ENCODE measurements around the gene RAET1G. TPM values are rescaled to one million over a fixed set of nuclear protein-coding genes. Genes with fewer than 3 reads are reported as not detected.
A peak's percentile ranks its signal among the peaks of the same experiment; 100 is the strongest.

Gene RAET1G
- total RNA-seq, 2 donors from 2014 or later = not detected

GRCh38 chr6:149901444-149902140 is 21.3 kb downstream of the RAET1G start:
- Mint-ChIP-seq H3K27me3 (ENCODE audit: insufficient read depth) (peaks cover 28% of the 10 kb centered on the region), H3K36me3 (ENCODE audit: low read depth) (no peaks in the 10 kb centered on the region), H3K9me3 (no peaks in the 10 kb centered on the region), H3K27ac (no peak overlapping the region), H3K4me1 (peaks cover 9% of the 10 kb centered on the region), H3K4me3 (no peak overlapping the region)
- WGBS, 2 experiments (ENCODE audit: insufficient coverage in 1 of 2, insufficient read length in 1 of 2) = 91 to 94% methylated on average over 6 of the region's 6 CpGs
- H3K4me1 ChIP-seq (ENCODE audit: control insufficient read depth, insufficient read depth, low read length) = no peaks in the 10 kb centered on the region
- H3K36me3 ChIP-seq (ENCODE audit: control insufficient read depth, insufficient read depth, low read length) = no peaks in the 10 kb centered on the region
- no peak overlapping the region for H3K4me3 ChIP-seq (ENCODE audit: low read length)
- H3K9me3 ChIP-seq (ENCODE audit: control insufficient read depth, low read length) = no peaks in the 10 kb centered on the region
- H3K27ac ChIP-seq (ENCODE audit: low read depth, low read length) = no peak overlapping the region
- TF ChIP-seq, protein P1, sequence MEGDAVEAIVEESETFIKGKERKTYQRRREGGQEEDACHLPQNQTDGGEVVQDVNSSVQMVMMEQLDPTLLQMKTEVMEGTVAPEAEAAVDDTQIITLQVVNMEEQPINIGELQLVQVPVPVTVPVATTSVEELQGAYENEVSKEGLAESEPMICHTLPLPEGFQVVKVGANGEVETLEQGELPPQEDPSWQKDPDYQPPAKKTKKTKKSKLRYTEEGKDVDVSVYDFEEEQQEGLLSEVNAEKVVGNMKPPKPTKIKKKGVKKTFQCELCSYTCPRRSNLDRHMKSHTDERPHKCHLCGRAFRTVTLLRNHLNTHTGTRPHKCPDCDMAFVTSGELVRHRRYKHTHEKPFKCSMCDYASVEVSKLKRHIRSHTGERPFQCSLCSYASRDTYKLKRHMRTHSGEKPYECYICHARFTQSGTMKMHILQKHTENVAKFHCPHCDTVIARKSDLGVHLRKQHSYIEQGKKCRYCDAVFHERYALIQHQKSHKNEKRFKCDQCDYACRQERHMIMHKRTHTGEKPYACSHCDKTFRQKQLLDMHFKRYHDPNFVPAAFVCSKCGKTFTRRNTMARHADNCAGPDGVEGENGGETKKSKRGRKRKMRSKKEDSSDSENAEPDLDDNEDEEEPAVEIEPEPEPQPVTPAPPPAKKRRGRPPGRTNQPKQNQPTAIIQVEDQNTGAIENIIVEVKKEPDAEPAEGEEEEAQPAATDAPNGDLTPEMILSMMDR (conservative IDR thresholded peaks at IDR 0.05) = no peak
- peaks cover 13% of the 10 kb centered on the region for H3K27me3 ChIP-seq (ENCODE audit: control insufficient read depth, insufficient read depth, low read length, poor library complexity, severe bottlenecking)
- H3K9ac ChIP-seq (ENCODE audit: extremely low read depth, low read length, poor library complexity, severe bottlenecking) = no peak overlapping the region
- no peak for DNase-seq

DNA sequence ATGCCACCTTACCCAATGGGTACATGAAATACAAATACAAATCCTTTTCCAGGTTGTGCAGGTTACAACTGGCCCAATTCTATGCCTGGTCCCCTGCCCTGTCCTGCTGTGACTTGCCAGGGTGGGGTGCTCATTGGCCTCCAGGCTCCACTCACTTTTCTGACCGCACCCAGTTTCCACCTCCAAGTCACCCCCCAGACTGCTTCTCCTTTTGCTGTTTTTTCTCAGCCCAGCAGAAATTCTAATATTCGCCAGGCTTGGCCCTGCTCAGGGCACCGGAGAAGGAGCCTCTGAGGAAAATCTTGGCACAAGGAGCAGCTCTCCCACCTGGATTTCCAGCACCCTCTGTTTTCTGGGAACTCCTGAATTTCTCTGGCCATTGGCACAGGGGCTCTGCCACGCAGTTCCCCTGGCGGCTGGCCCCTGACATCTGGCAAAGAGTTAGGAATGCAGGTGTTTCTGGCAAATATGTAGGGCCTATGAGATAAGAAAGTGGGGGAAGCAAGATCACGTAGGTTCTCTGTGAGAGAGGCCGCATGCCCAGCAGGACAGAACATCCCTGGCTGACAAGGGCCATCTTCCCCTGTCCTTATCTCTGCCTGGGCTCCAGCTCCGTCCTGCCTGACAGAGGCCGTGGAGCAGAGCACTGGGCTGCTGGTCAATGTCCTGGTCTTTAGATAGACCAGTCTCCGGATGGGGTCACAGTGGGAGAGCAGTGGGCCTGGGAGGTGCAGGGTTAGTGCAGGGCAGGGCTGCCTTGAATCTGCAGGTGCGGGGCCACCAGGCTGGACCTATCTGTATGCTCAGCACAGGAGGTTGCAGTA is 22.1 kb downstream of the RAET1G start:
- Histone ChIP-seq H3K27ac (ENCODE audit: low read depth, low read length) (no peak overlapping the region), H3K9ac (ENCODE audit: extremely low read depth, low read length, poor library complexity, severe bottlenecking) (no peak overlapping the region), H3K4me3 (ENCODE audit: low read length) (no peak overlapping the region), H3K4me1 (ENCODE audit: control insufficient read depth, insufficient read depth, low read length) (no peaks in the 10 kb centered on the region), H3K36me3 (ENCODE audit: control insufficient read depth, insufficient read depth, low read length) (no peaks in the 10 kb centered on the region), H3K9me3 (ENCODE audit: control insufficient read depth, low read length) (no peaks in the 10 kb centered on the region), H3K27me3 (ENCODE audit: control insufficient read depth, insufficient read depth, low read length, poor library complexity, severe bottlenecking) (peaks cover 7% of the 10 kb centered on the region)
- H3K4me3 Mint-ChIP-seq = no peak overlapping the region
- DNase-seq = peak; percentile 43
- peaks cover 9% of the 10 kb centered on the region for H3K4me1 Mint-ChIP-seq
- peaks cover 22% of the 10 kb centered on the region for H3K27me3 Mint-ChIP-seq (ENCODE audit: insufficient read depth)
- 90 to 93% methylated on average over 4 to 11 of the region's 11 CpGs for WGBS, 2 experiments (ENCODE audit: insufficient coverage in 1 of 2, insufficient read length in 1 of 2)
- H3K9me3 Mint-ChIP-seq = no peaks in the 10 kb centered on the region
- no peak overlapping the region for H3K27ac Mint-ChIP-seq
- no peaks in the 10 kb centered on the region for H3K36me3 Mint-ChIP-seq (ENCODE audit: low read depth)
- TF ChIP-seq, protein P1 (conservative IDR thresholded peaks at IDR 0.05) = no peak

DNA sequence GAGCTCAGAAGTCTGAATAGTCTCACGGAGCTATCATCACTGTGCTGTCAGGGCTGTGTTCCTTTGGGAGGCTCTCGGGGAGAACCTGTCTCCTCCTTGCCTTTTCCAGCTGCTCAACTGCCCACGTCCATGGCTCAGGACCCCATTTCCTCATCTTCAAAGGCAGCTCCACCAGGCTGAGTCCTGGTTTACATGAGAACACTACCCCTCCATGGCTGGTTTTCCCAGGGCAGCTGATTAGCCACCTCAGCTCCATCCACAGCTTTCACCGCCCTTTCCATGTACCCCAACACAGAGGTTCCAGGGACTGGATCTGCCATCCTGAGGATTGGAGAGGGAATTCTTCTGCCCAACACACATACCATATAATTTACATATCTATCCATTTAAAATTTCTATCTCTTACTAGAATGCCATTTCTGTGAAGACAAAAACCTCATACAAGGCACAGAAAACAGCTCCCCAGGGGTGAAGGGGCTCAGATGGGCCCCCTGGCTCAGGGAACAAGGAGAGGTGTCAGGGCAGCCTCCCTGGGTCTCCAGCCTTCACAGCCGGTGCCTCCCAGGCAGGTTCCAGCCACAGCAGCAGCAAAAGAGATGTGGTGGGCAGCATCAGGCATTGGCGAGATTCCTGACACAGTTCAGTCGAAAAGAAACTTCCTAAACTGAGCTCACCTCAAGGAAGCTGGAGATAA is 22.8 kb downstream of the RAET1G start:
- no peaks in the 10 kb centered on the region for H3K4me1 ChIP-seq (ENCODE audit: control insufficient read depth, insufficient read depth, low read length)
- H3K27me3 Mint-ChIP-seq (ENCODE audit: insufficient read depth) = peaks cover 22% of the 10 kb centered on the region
- 57 to 79% methylated on average over 3 to 7 of the region's 7 CpGs for WGBS, 2 experiments (ENCODE audit: insufficient coverage in 1 of 2, insufficient read length in 1 of 2)
- H3K9me3 Mint-ChIP-seq = no peaks in the 10 kb centered on the region
- TF ChIP-seq, protein P1 (conservative IDR thresholded peaks at IDR 0.05) = no peak
- H3K27ac ChIP-seq (ENCODE audit: low read depth, low read length) = no peak overlapping the region
- no peaks in the 10 kb centered on the region for H3K36me3 Mint-ChIP-seq (ENCODE audit: low read depth)
- no peak overlapping the region for H3K4me3 Mint-ChIP-seq
- H3K4me3 ChIP-seq (ENCODE audit: low read length) = no peak overlapping the region
- H3K9ac ChIP-seq (ENCODE audit: extremely low read depth, low read length, poor library complexity, severe bottlenecking) = no peak overlapping the region
- H3K36me3 ChIP-seq (ENCODE audit: control insufficient read depth, insufficient read depth, low read length) = no peaks in the 10 kb centered on the region
- peaks cover 7% of the 10 kb centered on the region for H3K27me3 ChIP-seq (ENCODE audit: control insufficient read depth, insufficient read depth, low read length, poor library complexity, severe bottlenecking)
- H3K27ac Mint-ChIP-seq = no peak overlapping the region
- DNase-seq = peak; percentile 16
- peaks cover 15% of the 10 kb centered on the region for H3K4me1 Mint-ChIP-seq
- H3K9me3 ChIP-seq (ENCODE audit: control insufficient read depth, low read length) = no peaks in the 10 kb centered on the region
